ENCODE measurements around the gene C1QTNF5.

DNA sequence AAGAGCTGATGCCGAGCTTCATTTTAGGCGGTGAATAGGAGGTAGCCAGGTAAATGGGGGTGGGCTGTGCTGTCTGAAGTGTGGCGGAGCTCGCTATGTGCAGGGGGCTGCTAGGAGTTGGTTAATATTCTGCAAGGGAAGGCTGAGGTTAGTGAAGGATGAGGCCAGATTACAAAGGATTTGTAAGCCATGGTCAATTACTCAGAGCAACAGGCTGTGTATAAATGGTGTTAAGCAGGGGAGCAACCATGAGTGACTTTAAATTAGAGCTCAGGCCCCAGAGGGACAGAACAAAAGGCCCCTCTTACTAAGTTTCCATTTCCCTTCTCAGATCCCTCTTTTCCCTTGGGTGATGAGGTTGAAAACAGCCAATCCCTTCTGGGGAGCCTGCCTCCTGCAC is 16.5 kb downstream of the C1QTNF5 start:
- TF ChIP-seq, protein P1, sequence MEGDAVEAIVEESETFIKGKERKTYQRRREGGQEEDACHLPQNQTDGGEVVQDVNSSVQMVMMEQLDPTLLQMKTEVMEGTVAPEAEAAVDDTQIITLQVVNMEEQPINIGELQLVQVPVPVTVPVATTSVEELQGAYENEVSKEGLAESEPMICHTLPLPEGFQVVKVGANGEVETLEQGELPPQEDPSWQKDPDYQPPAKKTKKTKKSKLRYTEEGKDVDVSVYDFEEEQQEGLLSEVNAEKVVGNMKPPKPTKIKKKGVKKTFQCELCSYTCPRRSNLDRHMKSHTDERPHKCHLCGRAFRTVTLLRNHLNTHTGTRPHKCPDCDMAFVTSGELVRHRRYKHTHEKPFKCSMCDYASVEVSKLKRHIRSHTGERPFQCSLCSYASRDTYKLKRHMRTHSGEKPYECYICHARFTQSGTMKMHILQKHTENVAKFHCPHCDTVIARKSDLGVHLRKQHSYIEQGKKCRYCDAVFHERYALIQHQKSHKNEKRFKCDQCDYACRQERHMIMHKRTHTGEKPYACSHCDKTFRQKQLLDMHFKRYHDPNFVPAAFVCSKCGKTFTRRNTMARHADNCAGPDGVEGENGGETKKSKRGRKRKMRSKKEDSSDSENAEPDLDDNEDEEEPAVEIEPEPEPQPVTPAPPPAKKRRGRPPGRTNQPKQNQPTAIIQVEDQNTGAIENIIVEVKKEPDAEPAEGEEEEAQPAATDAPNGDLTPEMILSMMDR (IDR thresholded peaks at IDR 0.05; ENCODE audit: insufficient read depth, low read length), result no peak
- TF ChIP-seq GABPA (IDR thresholded peaks at IDR 0.05; ENCODE audit: low read depth), result no peak
- TF ChIP-seq, protein P2, sequence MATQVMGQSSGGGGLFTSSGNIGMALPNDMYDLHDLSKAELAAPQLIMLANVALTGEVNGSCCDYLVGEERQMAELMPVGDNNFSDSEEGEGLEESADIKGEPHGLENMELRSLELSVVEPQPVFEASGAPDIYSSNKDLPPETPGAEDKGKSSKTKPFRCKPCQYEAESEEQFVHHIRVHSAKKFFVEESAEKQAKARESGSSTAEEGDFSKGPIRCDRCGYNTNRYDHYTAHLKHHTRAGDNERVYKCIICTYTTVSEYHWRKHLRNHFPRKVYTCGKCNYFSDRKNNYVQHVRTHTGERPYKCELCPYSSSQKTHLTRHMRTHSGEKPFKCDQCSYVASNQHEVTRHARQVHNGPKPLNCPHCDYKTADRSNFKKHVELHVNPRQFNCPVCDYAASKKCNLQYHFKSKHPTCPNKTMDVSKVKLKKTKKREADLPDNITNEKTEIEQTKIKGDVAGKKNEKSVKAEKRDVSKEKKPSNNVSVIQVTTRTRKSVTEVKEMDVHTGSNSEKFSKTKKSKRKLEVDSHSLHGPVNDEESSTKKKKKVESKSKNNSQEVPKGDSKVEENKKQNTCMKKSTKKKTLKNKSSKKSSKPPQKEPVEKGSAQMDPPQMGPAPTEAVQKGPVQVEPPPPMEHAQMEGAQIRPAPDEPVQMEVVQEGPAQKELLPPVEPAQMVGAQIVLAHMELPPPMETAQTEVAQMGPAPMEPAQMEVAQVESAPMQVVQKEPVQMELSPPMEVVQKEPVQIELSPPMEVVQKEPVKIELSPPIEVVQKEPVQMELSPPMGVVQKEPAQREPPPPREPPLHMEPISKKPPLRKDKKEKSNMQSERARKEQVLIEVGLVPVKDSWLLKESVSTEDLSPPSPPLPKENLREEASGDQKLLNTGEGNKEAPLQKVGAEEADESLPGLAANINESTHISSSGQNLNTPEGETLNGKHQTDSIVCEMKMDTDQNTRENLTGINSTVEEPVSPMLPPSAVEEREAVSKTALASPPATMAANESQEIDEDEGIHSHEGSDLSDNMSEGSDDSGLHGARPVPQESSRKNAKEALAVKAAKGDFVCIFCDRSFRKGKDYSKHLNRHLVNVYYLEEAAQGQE (IDR thresholded peaks at IDR 0.05; ENCODE audit: insufficient replicate concordance, low read depth), result no peak
- no peak for TF ChIP-seq POLR2AphosphoS5 (IDR thresholded peaks at IDR 0.05; ENCODE audit: low read depth)

Measured in HL-60 (cell line).